PC-9 (cell line): ENCODE results near the gene NELL1.

Experiments
- EZH2 ChIP-seq: fragments of 200-600 bp; sonication (generic); IDR thresholded peaks from 2 replicates; pipeline ENCODE4 v1.8.0; 2017; ENCODE audit warnings: antibody characterized with exemption, low read depth
- TF ChIP-seq, protein P1 (sequence below): fragments of 200-600 bp; sonication (generic); conservative IDR thresholded peaks from 2 replicates; pipeline ENCODE4 v1.6.1; 2017; ENCODE audit warnings: mixed run types, antibody characterized with exemption, mild to moderate bottlenecking, moderate library complexity

- TF ChIP-seq, protein P1, sequence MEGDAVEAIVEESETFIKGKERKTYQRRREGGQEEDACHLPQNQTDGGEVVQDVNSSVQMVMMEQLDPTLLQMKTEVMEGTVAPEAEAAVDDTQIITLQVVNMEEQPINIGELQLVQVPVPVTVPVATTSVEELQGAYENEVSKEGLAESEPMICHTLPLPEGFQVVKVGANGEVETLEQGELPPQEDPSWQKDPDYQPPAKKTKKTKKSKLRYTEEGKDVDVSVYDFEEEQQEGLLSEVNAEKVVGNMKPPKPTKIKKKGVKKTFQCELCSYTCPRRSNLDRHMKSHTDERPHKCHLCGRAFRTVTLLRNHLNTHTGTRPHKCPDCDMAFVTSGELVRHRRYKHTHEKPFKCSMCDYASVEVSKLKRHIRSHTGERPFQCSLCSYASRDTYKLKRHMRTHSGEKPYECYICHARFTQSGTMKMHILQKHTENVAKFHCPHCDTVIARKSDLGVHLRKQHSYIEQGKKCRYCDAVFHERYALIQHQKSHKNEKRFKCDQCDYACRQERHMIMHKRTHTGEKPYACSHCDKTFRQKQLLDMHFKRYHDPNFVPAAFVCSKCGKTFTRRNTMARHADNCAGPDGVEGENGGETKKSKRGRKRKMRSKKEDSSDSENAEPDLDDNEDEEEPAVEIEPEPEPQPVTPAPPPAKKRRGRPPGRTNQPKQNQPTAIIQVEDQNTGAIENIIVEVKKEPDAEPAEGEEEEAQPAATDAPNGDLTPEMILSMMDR: no peak
- no peak for TF ChIP-seq EZH2
Observed at GRCh38 chr11:21464601-21465193, 795.3 kb downstream of the NELL1 start.
